GM19238 (cell line): ENCODE data around the gene SFMBT2.
"Not testable (repeated sequence)": the region's sequence is repeated elsewhere in the genome, so short reads cannot be mapped to it uniquely, and the experiment has no call there.

Experiments
- DNase-seq: peaks from one replicate; pipeline ENCODE4 v3.0.0; 2011; ENCODE audit warnings: low spot score; ENCODE audit not compliant: insufficient read length

SFMBT2 gene

GRCh38 chr10:7401782-7402181 lies 9.1 kb downstream of the SFMBT2 start:
- DNase-seq, result no peak

- no peak for DNase-seq
Observed at GRCh38 chr10:7401156-7401555, 9.7 kb downstream of the SFMBT2 start.

GRCh38 chr10:7400068-7400715 lies 10.6 kb downstream of the SFMBT2 start:
- no peak for DNase-seq

GRCh38 chr10:7399533-7399932 lies 11.3 kb downstream of the SFMBT2 start:
- no peak for DNase-seq

- DNase-seq, result no peak
Observed at GRCh38 chr10:7397049-7398035, 13.5 kb downstream of the SFMBT2 start.

- DNase-seq, result not testable (repeated sequence)
Observed at GRCh38 chr10:7392301-7392700, 18.5 kb downstream of the SFMBT2 start.

GRCh38 chr10:7391748-7392147 lies 19.1 kb downstream of the SFMBT2 start:
- DNase-seq, result no peak

GRCh38 chr10:7390689-7391110 lies 20.1 kb downstream of the SFMBT2 start:
- not testable (repeated sequence) for DNase-seq

GRCh38 chr10:7389844-7390243 lies 21.0 kb downstream of the SFMBT2 start:
- DNase-seq, result no peak

- DNase-seq, result no peak
Observed at GRCh38 chr10:7389346-7389745, 21.5 kb downstream of the SFMBT2 start.

GRCh38 chr10:7388602-7389001 lies 22.2 kb downstream of the SFMBT2 start:
- DNase-seq, result no peak

GRCh38 chr10:7388149-7388548 lies 22.7 kb downstream of the SFMBT2 start:
- not testable (repeated sequence) for DNase-seq

- DNase-seq, result no peak
Observed at GRCh38 chr10:7385114-7385513, 25.7 kb downstream of the SFMBT2 start.

- no peak for DNase-seq
Observed at GRCh38 chr10:7383442-7383841, 27.4 kb downstream of the SFMBT2 start.

GRCh38 chr10:7380704-7381241 lies 30.1 kb downstream of the SFMBT2 start:
- DNase-seq, result no peak

- DNase-seq, result no peak
Observed at GRCh38 chr10:7378602-7379403, 32.0 kb downstream of the SFMBT2 start.

GRCh38 chr10:7377614-7378248 lies 33.1 kb downstream of the SFMBT2 start:
- no peak for DNase-seq

GRCh38 chr10:7374795-7375194 lies 36.0 kb downstream of the SFMBT2 start:
- no peak for DNase-seq

- DNase-seq, result no peak
Observed at GRCh38 chr10:7373039-7373438, 37.8 kb downstream of the SFMBT2 start.

GRCh38 chr10:7372504-7372903 lies 38.3 kb downstream of the SFMBT2 start:
- no peak for DNase-seq

- DNase-seq, result no peak
Observed at GRCh38 chr10:7370511-7370910, 40.3 kb downstream of the SFMBT2 start.
